ENCODE data around the gene TMEM156.

The TMEM156 gene

DNA sequence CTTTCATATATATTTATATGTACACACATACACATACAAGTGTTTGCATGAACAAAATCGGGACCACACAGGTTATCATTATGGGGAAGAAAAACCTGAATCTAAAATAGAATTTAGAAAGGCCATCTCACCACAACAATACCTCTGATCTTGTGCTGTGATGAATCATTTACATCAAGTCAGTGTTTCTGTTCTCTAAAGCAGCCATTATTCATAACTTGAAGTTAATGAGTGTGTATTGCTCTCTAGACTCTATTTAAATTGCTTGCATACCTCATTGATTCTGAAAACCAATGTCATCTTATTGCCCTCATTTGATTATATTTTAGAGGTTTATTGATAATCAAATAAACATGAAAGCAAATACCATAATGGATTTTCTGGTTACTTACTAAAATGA, 93.0 kb downstream of the TMEM156 start:
- H3K4me3 ChIP-seq (ENCODE audit: low read depth in 1 of 2, low read length in 2 of 2), result no peak overlapping the region
- no peak overlapping the region for H3K27ac ChIP-seq (ENCODE audit: low read length)
- H3K4me1 ChIP-seq (ENCODE audit: insufficient read depth, low read length), result no peaks in the 10 kb centered on the region
- no peak for DNase-seq
- H3K79me2 ChIP-seq (ENCODE audit: insufficient read depth, low read length), result no peaks in the 10 kb centered on the region
- no peak for ATAC-seq (ENCODE audit: insufficient read depth, low read depth)
- TF ChIP-seq, protein P1, sequence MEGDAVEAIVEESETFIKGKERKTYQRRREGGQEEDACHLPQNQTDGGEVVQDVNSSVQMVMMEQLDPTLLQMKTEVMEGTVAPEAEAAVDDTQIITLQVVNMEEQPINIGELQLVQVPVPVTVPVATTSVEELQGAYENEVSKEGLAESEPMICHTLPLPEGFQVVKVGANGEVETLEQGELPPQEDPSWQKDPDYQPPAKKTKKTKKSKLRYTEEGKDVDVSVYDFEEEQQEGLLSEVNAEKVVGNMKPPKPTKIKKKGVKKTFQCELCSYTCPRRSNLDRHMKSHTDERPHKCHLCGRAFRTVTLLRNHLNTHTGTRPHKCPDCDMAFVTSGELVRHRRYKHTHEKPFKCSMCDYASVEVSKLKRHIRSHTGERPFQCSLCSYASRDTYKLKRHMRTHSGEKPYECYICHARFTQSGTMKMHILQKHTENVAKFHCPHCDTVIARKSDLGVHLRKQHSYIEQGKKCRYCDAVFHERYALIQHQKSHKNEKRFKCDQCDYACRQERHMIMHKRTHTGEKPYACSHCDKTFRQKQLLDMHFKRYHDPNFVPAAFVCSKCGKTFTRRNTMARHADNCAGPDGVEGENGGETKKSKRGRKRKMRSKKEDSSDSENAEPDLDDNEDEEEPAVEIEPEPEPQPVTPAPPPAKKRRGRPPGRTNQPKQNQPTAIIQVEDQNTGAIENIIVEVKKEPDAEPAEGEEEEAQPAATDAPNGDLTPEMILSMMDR (IDR thresholded peaks at IDR 0.05; ENCODE audit: borderline replicate concordance, extremely low read depth, low read length, poor library complexity, severe bottlenecking), result no peak
- TF ChIP-seq EZH2 (IDR thresholded peaks at IDR 0.05; ENCODE audit: borderline replicate concordance, low read depth, low read length, severe bottlenecking), result no peak
- no peak overlapping the region for H3K9ac ChIP-seq (ENCODE audit: low read depth, low read length)
- H3K9me3 ChIP-seq (ENCODE audit: insufficient read depth, low read length, severe bottlenecking), result no peaks in the 10 kb centered on the region
- H3K36me3 ChIP-seq (ENCODE audit: insufficient read depth, low read length), result no peaks in the 10 kb centered on the region
- H4K20me1 ChIP-seq (ENCODE audit: insufficient read depth, low read length), result no peaks in the 10 kb centered on the region
- no peak overlapping the region for H3K4me2 ChIP-seq (ENCODE audit: insufficient read depth, low read length)
- no peaks in the 10 kb centered on the region for H3K27me3 ChIP-seq (ENCODE audit: insufficient read depth, low read length, poor library complexity)
- H2AFZ ChIP-seq (ENCODE audit: low read depth, low read length), result no peak overlapping the region

DNA sequence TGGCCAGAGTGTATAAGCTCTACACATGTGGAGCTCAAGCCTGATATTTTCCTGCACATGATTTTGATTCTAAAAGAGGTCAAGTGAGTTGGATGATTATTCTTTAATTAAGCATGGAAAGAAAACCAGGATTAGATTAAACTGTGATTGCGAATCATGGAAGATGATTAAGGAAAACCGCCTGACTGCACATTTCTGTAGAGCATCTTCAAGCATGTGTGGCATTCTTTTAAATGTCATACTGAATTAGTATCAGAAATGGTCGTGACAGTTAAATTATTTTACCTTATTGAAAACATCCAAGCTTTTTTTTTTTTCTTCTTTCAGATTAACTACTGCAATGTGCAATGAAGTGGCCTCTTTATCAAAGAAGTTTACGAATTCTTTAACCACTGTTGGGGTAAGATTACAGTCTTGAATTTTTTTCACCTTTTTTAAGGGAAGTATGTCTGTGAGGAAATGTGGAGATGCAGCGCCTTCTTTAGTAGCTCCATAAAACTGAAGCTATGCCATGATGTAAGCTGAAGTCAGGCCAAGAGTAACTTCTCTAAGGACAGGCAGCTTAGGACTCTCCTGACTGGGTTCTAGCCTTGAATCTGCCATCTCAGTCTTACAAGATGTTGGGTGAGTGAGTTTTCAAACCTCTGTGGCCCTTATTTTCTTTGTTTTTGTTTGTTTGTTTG, 96.7 kb downstream of the TMEM156 start:
- Histone ChIP-seq H3K36me3 (ENCODE audit: insufficient read depth, low read length) (no peaks in the 10 kb centered on the region), H4K20me1 (ENCODE audit: insufficient read depth, low read length) (no peaks in the 10 kb centered on the region), H3K4me2 (ENCODE audit: insufficient read depth, low read length) (no peak overlapping the region), H3K9ac (ENCODE audit: low read depth, low read length) (no peak overlapping the region), H3K4me1 (ENCODE audit: insufficient read depth, low read length) (no peaks in the 10 kb centered on the region), H2AFZ (ENCODE audit: low read depth, low read length) (no peak overlapping the region), H3K4me3 (ENCODE audit: low read depth in 1 of 2, low read length in 2 of 2) (no peak overlapping the region), H3K27ac (ENCODE audit: low read length) (no peak overlapping the region), H3K9me3 (ENCODE audit: insufficient read depth, low read length, severe bottlenecking) (no peaks in the 10 kb centered on the region), H3K79me2 (ENCODE audit: insufficient read depth, low read length) (no peaks in the 10 kb centered on the region), H3K27me3 (ENCODE audit: insufficient read depth, low read length, poor library complexity) (no peaks in the 10 kb centered on the region)
- ATAC-seq (ENCODE audit: insufficient read depth, low read depth) (no peak), DNase-seq (no peak)
- TF ChIP-seq, protein P1 (IDR thresholded peaks at IDR 0.05; ENCODE audit: borderline replicate concordance, extremely low read depth, low read length, poor library complexity, severe bottlenecking), result no peak
- TF ChIP-seq EZH2 (IDR thresholded peaks at IDR 0.05; ENCODE audit: borderline replicate concordance, low read depth, low read length, severe bottlenecking), result no peak

DNA sequence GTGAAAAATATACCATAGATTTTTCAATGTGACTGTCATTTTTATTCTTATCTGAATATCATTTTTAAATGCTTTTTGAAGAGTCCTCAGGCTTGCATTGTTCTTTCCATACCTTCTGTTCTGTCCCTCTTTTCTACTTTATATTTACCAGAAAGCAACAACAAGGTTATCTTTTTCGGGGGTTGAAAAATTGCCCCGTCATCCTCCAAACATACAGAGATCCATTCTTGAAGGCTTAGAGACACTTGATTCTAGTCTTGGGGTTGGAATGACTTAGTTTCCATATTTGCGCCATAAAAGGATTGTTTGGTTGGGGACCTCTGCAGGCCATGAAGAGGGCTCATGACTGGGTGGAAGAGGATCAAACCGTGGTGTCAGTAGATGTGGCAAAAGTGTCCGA, 101.1 kb downstream of the TMEM156 start:
- TF ChIP-seq EZH2 (IDR thresholded peaks at IDR 0.05; ENCODE audit: borderline replicate concordance, low read depth, low read length, severe bottlenecking), result no peak
- TF ChIP-seq, protein P1 (IDR thresholded peaks at IDR 0.05; ENCODE audit: borderline replicate concordance, extremely low read depth, low read length, poor library complexity, severe bottlenecking), result no peak
- Histone ChIP-seq H3K9ac (ENCODE audit: low read depth, low read length) (no peak overlapping the region), H2AFZ (ENCODE audit: low read depth, low read length) (no peak overlapping the region), H3K4me2 (ENCODE audit: insufficient read depth, low read length) (no peak overlapping the region), H3K4me1 (ENCODE audit: insufficient read depth, low read length) (no peaks in the 10 kb centered on the region), H3K27me3 (ENCODE audit: insufficient read depth, low read length, poor library complexity) (peaks cover 3% of the 10 kb centered on the region), H3K27ac (ENCODE audit: low read length) (no peak overlapping the region), H4K20me1 (ENCODE audit: insufficient read depth, low read length) (no peaks in the 10 kb centered on the region), H3K79me2 (ENCODE audit: insufficient read depth, low read length) (no peaks in the 10 kb centered on the region), H3K36me3 (ENCODE audit: insufficient read depth, low read length) (no peaks in the 10 kb centered on the region), H3K9me3 (ENCODE audit: insufficient read depth, low read length, severe bottlenecking) (no peaks in the 10 kb centered on the region), H3K4me3 (ENCODE audit: low read depth in 1 of 2, low read length in 2 of 2) (no peak overlapping the region)
- ATAC-seq (ENCODE audit: insufficient read depth, low read depth), result no peak
- no peak for DNase-seq
